HepG2 (cell line): Measurements from ENCODE around the gene EIF1. TPM values are rescaled to one million over a fixed set of nuclear protein-coding genes. Genes with fewer than 3 reads are reported as not detected.
A peak's percentile ranks its signal among the peaks of the same experiment; 100 is the strongest.

Source experiments
- CHCHD3 ChIP-seq: sonication (generic); formaldehyde crosslinking; IDR thresholded peaks from 2 replicates; pipeline ENCODE4 v1.8.0; 2022; ENCODE audit warnings: mild to moderate bottlenecking, missing genetic modification reagents, moderate library complexity
- FOXP4 ChIP-seq: sonication (generic); formaldehyde crosslinking; IDR thresholded peaks from 2 replicates; pipeline ENCODE4 v1.4.0; 2020; ENCODE audit warnings: missing genetic modification reagents
- GMEB1 ChIP-seq: sonication (generic); formaldehyde crosslinking; IDR thresholded peaks from 2 replicates; pipeline ENCODE4 v1.5.1; 2020; ENCODE audit warnings: missing genetic modification reagents, mild to moderate bottlenecking, borderline replicate concordance
- HINFP ChIP-seq: sonication (generic); formaldehyde crosslinking; IDR thresholded peaks from 2 replicates; pipeline ENCODE4 v1.4.0; 2020; ENCODE audit warnings: low read depth, mild to moderate bottlenecking, missing genetic modification reagents
- KLF11 ChIP-seq: IDR thresholded peaks from 2 replicates; pipeline ENCODE4 v1.6.1; 2016; ENCODE audit warnings: missing compliant biosample characterization
- MAFK ChIP-seq, 2 experiments: IDR thresholded peaks in 1 of 2; conservative IDR thresholded peaks in 1 of 2; 2 replicates each; pipeline ENCODE4 v1.6.1; 2011; ENCODE audit warnings: improper control_type of control experiment in 2 of 2, low read length in 2 of 2
- SNAPC4 ChIP-seq: sonication (generic); formaldehyde crosslinking; IDR thresholded peaks from 2 replicates; pipeline ENCODE4 v1.4.0; 2020; ENCODE audit warnings: mild to moderate bottlenecking, missing genetic modification reagents
- SP1 ChIP-seq, 2 experiments: fragments of 450-650 bp in 1 of 2; sonication (generic) in 1 of 2; formaldehyde crosslinking in 1 of 2; IDR thresholded peaks; 2 replicates each; pipeline versions ENCODE4 v1.4.0 to v1.6.1; 2016 to 2020; ENCODE audit warnings: missing genetic modification reagents in 1 of 2
- THYN1 ChIP-seq: sonication (generic); formaldehyde crosslinking; IDR thresholded peaks from 2 replicates; pipeline ENCODE4 v1.8.1; 2023; ENCODE audit warnings: low read depth, mild to moderate bottlenecking, moderate library complexity, missing genetic modification reagents, borderline replicate concordance
- ZKSCAN1 ChIP-seq: fragments of 150-350 bp; IDR thresholded peaks from 2 replicates; pipeline ENCODE4 v1.6.1; 2014; ENCODE audit warnings: low read length
- ZNF335 ChIP-seq: sonication (generic); formaldehyde crosslinking; IDR thresholded peaks from 2 replicates; pipeline ENCODE4 v1.4.0; 2020; ENCODE audit warnings: missing genetic modification reagents
- ZNF34 ChIP-seq: sonication (generic); formaldehyde crosslinking; IDR thresholded peaks from 2 replicates; pipeline ENCODE4 v1.4.0; 2020; ENCODE audit warnings: mild to moderate bottlenecking, missing genetic modification reagents, borderline replicate concordance
- ZNF431 ChIP-seq: sonication (generic); formaldehyde crosslinking; IDR thresholded peaks from 2 replicates; pipeline ENCODE4 v1.9.0; 2022; ENCODE audit warnings: missing genetic modification reagents, low read depth, mild to moderate bottlenecking, borderline replicate concordance
- ZNF556 ChIP-seq: sonication (generic); formaldehyde crosslinking; IDR thresholded peaks from 2 replicates; pipeline ENCODE4 v1.4.0; 2020; ENCODE audit warnings: mild to moderate bottlenecking, missing genetic modification reagents, borderline replicate concordance
- ZNF570 ChIP-seq: sonication (generic); formaldehyde crosslinking; IDR thresholded peaks from 2 replicates; pipeline ENCODE4 v1.4.0; 2020; ENCODE audit warnings: mild to moderate bottlenecking, missing genetic modification reagents, borderline replicate concordance
- ZNF616 ChIP-seq: sonication (generic); formaldehyde crosslinking; IDR thresholded peaks from 2 replicates; pipeline ENCODE4 v1.5.0; 2020; ENCODE audit warnings: low read depth, mild to moderate bottlenecking, missing genetic modification reagents
- ZNF619 ChIP-seq: sonication (generic); formaldehyde crosslinking; IDR thresholded peaks from 2 replicates; pipeline ENCODE4 v1.4.0; 2020; ENCODE audit warnings: mild to moderate bottlenecking, missing genetic modification reagents
- ZNF780A ChIP-seq: sonication (generic); formaldehyde crosslinking; IDR thresholded peaks from 2 replicates; pipeline ENCODE4 v1.8.0; 2022; ENCODE audit warnings: mild to moderate bottlenecking, missing genetic modification reagents, moderate library complexity
- polyA plus RNA-seq, 8 experiments: library from polyadenylated mRNA; depleted of rRNA in 3 of 8; stranded (reverse) in 7 of 8; unstranded in 1 of 8; fragments of >200 nt; fragmentation: Illumina TruSeq in 4 of 8; extraction: Trizol in 4 of 8; gene quantifications; 2 replicates each; pipeline versions ENCODE4 v1.2.1 to v1.2.3, GENCODE V29; 2011 to 2016; ENCODE audit warnings: low read depth in 4 of 8, missing spikeins in 1 of 8, mixed read lengths in 1 of 8; ENCODE audit not compliant: insufficient read depth in 1 of 8
- total RNA-seq, 5 experiments: library from RNA; depleted of rRNA; stranded (reverse); fragments of >200 nt; fragmentation: Illumina TruSeq; extraction: Trizol; gene quantifications; 2 replicates each; pipeline ENCODE4 v1.2.3, GENCODE V29; 2016; ENCODE audit warnings: low read depth in 1 of 5

Gene EIF1
- total and polyA plus RNA-seq, 2 of the 13 experiments (the other 11 are each of a cell fraction or from before 2014, with no cell fraction given): 147 to 517 TPM

- TF ChIP-seq ZNF780A (CRISPR knock-in tag): no peak; the same call in 1 of the 2 replicates
- no peak for TF ChIP-seq ZNF616 (CRISPR knock-in tag)
- no peak for TF ChIP-seq MAFK (conservative IDR thresholded peaks at IDR 0.05 in 1 of 2, IDR thresholded peaks at IDR 0.05 in 1 of 2; ENCODE audit: low read length in 2 of 2)
- TF ChIP-seq ZNF34 (CRISPR knock-in tag): 0 out of 2 replicates have a peak, but pooled peaks have one; percentile 18
- TF ChIP-seq KLF11 (CRISPR knock-in tag): no peak
- no peak for TF ChIP-seq ZNF556 (CRISPR knock-in tag)
- TF ChIP-seq ZNF570 (CRISPR knock-in tag): no peak
- peak; percentile 57; the same call in 1 of the 2 replicates for TF ChIP-seq CHCHD3 (CRISPR knock-in tag)
- peak; percentile 29; the same call in 1 of the 2 replicates for TF ChIP-seq GMEB1 (CRISPR knock-in tag)
- TF ChIP-seq ZNF431 (CRISPR knock-in tag): no peak
- TF ChIP-seq ZNF619 (CRISPR knock-in tag): peak; percentile 87
- TF ChIP-seq ZKSCAN1: no peak
- TF ChIP-seq HINFP (CRISPR knock-in tag): no peak
- no peak for TF ChIP-seq ZNF335 (CRISPR knock-in tag)
- no peak for TF ChIP-seq SP1 (IDR thresholded peaks at IDR 0.05)
- peak; percentile 31; the same call in 1 of the 2 replicates for TF ChIP-seq SP1 (CRISPR knock-in tag; IDR thresholded peaks at IDR 0.05)
- no peak for TF ChIP-seq SNAPC4 (CRISPR knock-in tag)
- no peak for TF ChIP-seq FOXP4 (CRISPR knock-in tag)
- TF ChIP-seq THYN1 (CRISPR knock-in tag): no peak
Observed at GRCh38 chr17:41734139-41734948, 45.7 kb downstream of the EIF1 start, which contains the start of gene HAP1 (continued).
